ENCODE measurements around the gene THADA. TPM values are rescaled to one million over a fixed set of nuclear protein-coding genes. Genes with fewer than 3 reads are reported as not detected.

THADA gene
- total RNA-seq, 1 donor from 2014 or later: 50.6 TPM

DNA sequence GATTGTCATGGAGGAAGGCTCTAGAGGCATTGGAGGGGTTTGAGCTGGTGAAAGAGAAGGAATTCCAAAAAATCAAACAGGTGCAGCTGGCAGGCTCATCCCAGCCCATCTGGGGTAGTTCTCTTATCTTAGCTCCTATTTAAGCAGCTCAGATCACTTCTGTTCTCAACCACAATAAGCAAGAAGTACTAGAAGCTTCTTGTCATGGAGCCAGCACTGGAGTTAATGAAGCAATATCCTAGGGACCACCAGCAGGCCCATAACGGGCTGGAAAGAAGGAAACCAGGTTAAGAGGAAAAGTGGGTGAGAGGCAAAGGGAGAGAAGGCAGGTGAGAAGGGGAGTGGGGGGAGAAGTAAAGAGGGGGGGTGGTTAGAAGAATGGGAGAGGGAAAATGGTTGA lies 268.7 kb downstream of the THADA start:
- H3K27me3 ChIP-seq (ENCODE audit: control insufficient read depth in 3 of 3, insufficient read depth in 3 of 3, low read length in 3 of 3): no peaks in the 10 kb centered on the region
- no peaks in the 10 kb centered on the region for H3K9me3 ChIP-seq (ENCODE audit: control insufficient read depth in 3 of 3, low read length in 3 of 3)
- no peaks in the 10 kb centered on the region for H3K36me3 ChIP-seq (ENCODE audit: control insufficient read depth in 3 of 3, insufficient read depth in 3 of 3, low read length in 3 of 3)
- peak overlapping the region; percentile 9 for H3K27ac ChIP-seq (ENCODE audit: low read depth, low read length)
- no peak overlapping the region for H3K9ac ChIP-seq (ENCODE audit: low read depth in 1 of 3, low read length in 3 of 3)
- peaks cover 35 to 52% (median 45%) of the 10 kb centered on the region in 3 donors for H3K4me1 ChIP-seq (ENCODE audit: control insufficient read depth in 3 of 3, insufficient read depth in 3 of 3, low read length in 3 of 3)
- H3K4me3 ChIP-seq (ENCODE audit: low read length in 3 of 3): no peak overlapping the region

DNA sequence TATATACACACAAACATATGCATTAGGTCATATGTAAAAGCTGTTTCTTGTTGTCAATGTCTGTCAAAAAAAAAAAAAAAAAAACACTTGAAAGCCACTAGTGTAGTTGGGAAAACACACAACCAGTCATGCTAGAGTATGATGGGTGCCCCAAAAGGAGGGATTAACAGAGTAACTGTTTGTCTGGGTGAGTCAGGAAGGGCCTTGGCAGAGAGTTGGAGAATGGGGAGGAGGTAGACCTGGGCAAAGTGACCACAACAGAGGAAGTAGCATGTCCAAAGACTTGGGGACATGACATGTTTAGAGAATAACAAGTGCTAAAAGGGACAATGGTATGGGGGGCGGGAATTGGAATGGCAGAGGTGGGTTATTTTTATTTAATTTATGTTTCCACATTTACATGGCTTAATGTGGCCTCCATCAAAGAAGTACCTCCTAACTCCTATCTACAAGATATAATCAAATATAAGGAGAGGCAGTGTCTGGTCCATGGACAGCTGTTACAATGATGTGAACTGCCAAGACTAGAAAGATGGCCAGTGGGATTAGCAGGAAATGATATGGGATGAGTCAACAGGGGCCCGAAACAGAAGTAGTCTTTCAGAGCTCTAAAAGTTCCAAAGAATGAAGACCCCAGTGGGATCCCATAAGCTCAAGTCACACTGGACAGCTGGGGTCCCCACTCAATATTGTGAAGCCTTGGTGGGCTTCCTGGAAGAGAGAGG lies 269.6 kb downstream of the THADA start:
- Histone ChIP-seq H3K4me3 (ENCODE audit: low read length in 3 of 3) (no peak overlapping the region), H3K4me1 (ENCODE audit: control insufficient read depth in 3 of 3, insufficient read depth in 3 of 3, low read length in 3 of 3) (peaks cover 29 to 44% (median 39%) of the 10 kb centered on the region in 3 donors), H3K27me3 (ENCODE audit: control insufficient read depth in 3 of 3, insufficient read depth in 3 of 3, low read length in 3 of 3) (no peaks in the 10 kb centered on the region), H3K36me3 (ENCODE audit: control insufficient read depth in 3 of 3, insufficient read depth in 3 of 3, low read length in 3 of 3) (no peaks in the 10 kb centered on the region), H3K9ac (ENCODE audit: low read depth in 1 of 3, low read length in 3 of 3) (no peak overlapping the region), H3K9me3 (ENCODE audit: control insufficient read depth in 3 of 3, low read length in 3 of 3) (no peaks in the 10 kb centered on the region), H3K27ac (ENCODE audit: low read depth, low read length) (no peak overlapping the region)

DNA sequence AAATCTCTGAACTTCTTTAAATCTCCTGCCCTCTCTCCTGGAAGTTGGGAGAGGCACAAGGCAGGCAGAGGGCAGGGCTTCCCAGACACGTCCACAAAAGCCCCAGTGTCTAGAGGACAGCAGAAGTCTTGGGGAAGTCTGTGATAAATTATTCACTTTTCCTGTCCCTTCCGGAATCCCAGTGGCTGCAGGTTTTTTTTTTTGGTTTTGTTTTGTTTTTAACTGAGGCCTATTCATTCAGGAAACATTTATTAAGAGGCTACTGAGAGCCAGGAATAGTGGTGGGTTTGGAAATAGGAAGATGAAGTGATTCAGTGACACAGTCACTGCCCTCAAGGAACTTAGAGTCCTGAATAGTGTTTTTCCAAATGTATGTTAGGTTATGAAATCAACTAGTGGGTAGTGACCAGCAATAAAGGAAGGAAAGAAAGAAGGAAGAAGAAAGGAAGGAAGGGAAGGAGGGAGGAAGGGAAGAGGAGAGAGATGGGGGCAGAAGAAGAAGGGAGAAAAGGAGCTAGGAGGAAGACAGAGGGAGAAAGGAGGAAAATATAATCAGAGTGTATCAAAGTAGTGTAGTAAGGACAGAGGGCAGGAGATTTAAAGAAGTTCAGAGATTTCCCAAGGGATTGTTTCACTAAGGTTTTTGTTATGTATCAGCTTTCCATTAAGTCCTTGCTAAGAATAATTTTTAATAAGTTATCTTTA lies 270.6 kb downstream of the THADA start:
- H3K4me1 ChIP-seq (ENCODE audit: control insufficient read depth in 3 of 3, insufficient read depth in 3 of 3, low read length in 3 of 3): peaks cover 25 to 34% (median 30%) of the 10 kb centered on the region in 3 donors
- H3K27ac ChIP-seq (ENCODE audit: low read depth, low read length): peak overlapping the region; percentile 33
- no peaks in the 10 kb centered on the region for H3K36me3 ChIP-seq (ENCODE audit: control insufficient read depth in 3 of 3, insufficient read depth in 3 of 3, low read length in 3 of 3)
- H3K4me3 ChIP-seq (ENCODE audit: low read length in 3 of 3): no peak overlapping the region
- H3K27me3 ChIP-seq (ENCODE audit: control insufficient read depth in 3 of 3, insufficient read depth in 3 of 3, low read length in 3 of 3): no peaks in the 10 kb centered on the region
- H3K9me3 ChIP-seq (ENCODE audit: control insufficient read depth in 3 of 3, low read length in 3 of 3): no peaks in the 10 kb centered on the region
- no peak overlapping the region for H3K9ac ChIP-seq (ENCODE audit: low read depth in 1 of 3, low read length in 3 of 3)

DNA sequence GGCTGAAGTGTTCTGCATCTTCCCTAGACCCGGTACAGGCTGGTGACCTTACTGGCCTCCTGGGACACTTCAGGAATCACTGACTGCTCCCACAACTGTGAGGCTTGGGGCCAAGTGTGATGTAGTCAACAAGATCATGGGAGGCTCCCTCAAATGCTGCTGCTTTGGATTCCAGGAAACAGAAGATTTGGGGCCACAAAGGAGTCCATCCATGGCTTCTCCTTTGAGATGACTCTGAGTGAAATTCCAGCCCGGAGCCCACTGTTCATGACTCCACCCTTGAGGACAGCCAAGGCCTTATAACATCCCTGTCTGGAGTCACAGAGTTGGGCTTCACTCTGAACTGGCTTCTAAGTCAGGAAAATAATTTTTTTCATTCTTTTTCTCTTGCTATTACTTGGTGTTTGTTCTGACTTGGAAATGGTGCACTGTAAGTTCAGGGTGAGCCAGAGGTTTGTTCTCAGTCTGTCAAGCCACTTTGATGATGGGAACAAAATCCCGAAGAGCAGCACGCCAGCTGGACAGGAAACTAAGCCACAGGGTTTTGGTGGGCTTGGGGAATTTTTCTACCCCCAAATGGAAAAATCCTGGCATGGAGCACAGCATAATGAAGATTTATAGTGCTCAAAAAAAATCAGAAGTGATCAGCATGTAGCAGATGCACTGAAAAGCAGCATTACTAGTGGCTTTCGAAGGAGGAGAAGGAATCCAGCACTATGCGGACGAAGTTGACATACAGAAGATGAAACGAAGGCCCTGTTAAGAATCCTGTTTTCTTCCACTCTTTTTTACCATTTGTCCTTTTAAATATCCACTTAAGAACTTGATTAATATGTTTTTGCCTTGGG lies 271.4 kb downstream of the THADA start:
- H3K27ac ChIP-seq (ENCODE audit: low read depth, low read length): peak overlapping the region; percentile 33
- peaks cover 17 to 27% (median 23%) of the 10 kb centered on the region in 3 donors for H3K4me1 ChIP-seq (ENCODE audit: control insufficient read depth in 3 of 3, insufficient read depth in 3 of 3, low read length in 3 of 3)
- no peak overlapping the region for H3K9ac ChIP-seq (ENCODE audit: low read depth in 1 of 3, low read length in 3 of 3)
- H3K36me3 ChIP-seq (ENCODE audit: control insufficient read depth in 3 of 3, insufficient read depth in 3 of 3, low read length in 3 of 3): no peaks in the 10 kb centered on the region
- H3K27me3 ChIP-seq (ENCODE audit: control insufficient read depth in 3 of 3, insufficient read depth in 3 of 3, low read length in 3 of 3): no peaks in the 10 kb centered on the region
- H3K4me3 ChIP-seq (ENCODE audit: low read length in 3 of 3): no peak overlapping the region
- no peaks in the 10 kb centered on the region for H3K9me3 ChIP-seq (ENCODE audit: control insufficient read depth in 3 of 3, low read length in 3 of 3)

DNA sequence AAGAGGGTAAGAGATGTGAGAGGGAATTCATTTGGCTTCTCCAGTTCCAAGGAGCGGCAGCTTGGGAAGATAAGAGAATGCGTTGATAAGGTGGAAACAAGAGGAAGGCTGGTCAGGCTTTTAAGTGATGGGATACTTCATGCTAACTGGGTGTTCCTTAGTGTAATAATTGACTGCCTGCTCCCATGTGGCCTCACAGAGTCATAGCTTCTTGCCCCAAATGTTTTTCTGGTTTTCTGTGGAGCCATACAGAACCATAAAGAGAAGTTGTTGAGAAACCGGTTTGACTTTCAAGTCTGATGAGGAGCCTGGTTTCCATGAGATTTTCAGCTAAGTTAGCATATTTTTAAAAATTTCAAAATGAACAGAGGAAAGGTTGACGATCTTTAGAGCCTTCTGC lies 272.0 kb downstream of the THADA start:
- Histone ChIP-seq H3K9me3 (ENCODE audit: control insufficient read depth in 3 of 3, low read length in 3 of 3) (no peaks in the 10 kb centered on the region), H3K27me3 (ENCODE audit: control insufficient read depth in 3 of 3, insufficient read depth in 3 of 3, low read length in 3 of 3) (no peaks in the 10 kb centered on the region), H3K36me3 (ENCODE audit: control insufficient read depth in 3 of 3, insufficient read depth in 3 of 3, low read length in 3 of 3) (peaks cover 0 to 3% (median 0%) of the 10 kb centered on the region in 3 donors), H3K4me3 (ENCODE audit: low read length in 3 of 3) (peak overlapping the region in 1 of 3 donors; percentile 5), H3K4me1 (ENCODE audit: control insufficient read depth in 3 of 3, insufficient read depth in 3 of 3, low read length in 3 of 3) (peaks cover 17 to 24% (median 21%) of the 10 kb centered on the region in 3 donors), H3K27ac (ENCODE audit: low read depth, low read length) (peak overlapping the region; percentile 33), H3K9ac (ENCODE audit: low read depth in 1 of 3, low read length in 3 of 3) (no peak overlapping the region)

DNA sequence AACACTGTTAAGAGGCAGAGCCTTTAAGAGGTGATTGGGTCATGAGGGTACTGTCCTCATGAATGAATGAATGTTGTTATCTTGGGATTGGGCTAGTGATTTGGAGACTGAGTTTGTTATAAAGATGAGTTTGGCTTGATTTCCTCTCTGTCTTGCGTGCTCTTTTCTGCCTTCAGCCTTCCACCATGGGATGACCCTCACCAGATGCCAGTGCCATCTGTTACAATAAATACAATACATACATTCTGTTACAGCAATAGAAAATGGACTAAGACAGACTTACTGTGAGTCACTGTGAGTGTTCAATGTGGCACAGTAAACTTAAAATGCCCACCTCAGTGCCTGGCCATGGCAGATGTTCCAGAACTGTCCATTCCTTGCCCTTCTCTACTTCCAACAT lies 274.4 kb downstream of the THADA start:
- Histone ChIP-seq H3K27me3 (ENCODE audit: control insufficient read depth in 3 of 3, insufficient read depth in 3 of 3, low read length in 3 of 3) (no peaks in the 10 kb centered on the region), H3K27ac (ENCODE audit: low read depth, low read length) (no peak overlapping the region), H3K4me3 (ENCODE audit: low read length in 3 of 3) (no peak overlapping the region), H3K36me3 (ENCODE audit: control insufficient read depth in 3 of 3, insufficient read depth in 3 of 3, low read length in 3 of 3) (peaks cover 0 to 3% (median 0%) of the 10 kb centered on the region in 3 donors), H3K9ac (ENCODE audit: low read depth in 1 of 3, low read length in 3 of 3) (no peak overlapping the region), H3K4me1 (ENCODE audit: control insufficient read depth in 3 of 3, insufficient read depth in 3 of 3, low read length in 3 of 3) (peaks cover 4 to 12% (median 8%) of the 10 kb centered on the region in 3 donors), H3K9me3 (ENCODE audit: control insufficient read depth in 3 of 3, low read length in 3 of 3) (no peaks in the 10 kb centered on the region)

DNA sequence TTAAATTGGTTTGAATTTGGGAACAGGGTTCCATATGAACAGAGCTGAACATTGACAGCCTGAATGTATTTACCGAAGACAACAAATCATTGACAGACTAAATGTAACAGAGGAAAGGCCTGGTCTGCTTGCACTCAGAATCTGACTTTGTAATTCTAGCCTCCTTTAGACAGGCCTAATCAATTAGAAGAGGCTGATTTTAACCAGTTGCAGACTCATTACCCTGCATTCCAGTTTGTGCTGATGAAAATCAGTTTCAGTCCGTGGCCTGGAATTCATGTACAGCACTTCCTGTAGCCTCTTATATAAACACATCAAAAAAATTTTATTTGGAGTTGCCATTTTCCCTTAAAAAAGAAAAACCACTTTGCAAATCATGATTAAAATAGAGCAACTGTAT lies 276.3 kb downstream of the THADA start:
- Histone ChIP-seq H3K27me3 (ENCODE audit: control insufficient read depth in 3 of 3, insufficient read depth in 3 of 3, low read length in 3 of 3) (no peaks in the 10 kb centered on the region), H3K9ac (ENCODE audit: low read depth in 1 of 3, low read length in 3 of 3) (no peak overlapping the region), H3K9me3 (ENCODE audit: control insufficient read depth in 3 of 3, low read length in 3 of 3) (no peaks in the 10 kb centered on the region), H3K36me3 (ENCODE audit: control insufficient read depth in 3 of 3, insufficient read depth in 3 of 3, low read length in 3 of 3) (peaks cover 0 to 3% (median 0%) of the 10 kb centered on the region in 3 donors), H3K27ac (ENCODE audit: low read depth, low read length) (no peak overlapping the region), H3K4me1 (ENCODE audit: control insufficient read depth in 3 of 3, insufficient read depth in 3 of 3, low read length in 3 of 3) (peaks cover 0 to 11% (median 4%) of the 10 kb centered on the region in 3 donors), H3K4me3 (ENCODE audit: low read length in 3 of 3) (no peak overlapping the region)

DNA sequence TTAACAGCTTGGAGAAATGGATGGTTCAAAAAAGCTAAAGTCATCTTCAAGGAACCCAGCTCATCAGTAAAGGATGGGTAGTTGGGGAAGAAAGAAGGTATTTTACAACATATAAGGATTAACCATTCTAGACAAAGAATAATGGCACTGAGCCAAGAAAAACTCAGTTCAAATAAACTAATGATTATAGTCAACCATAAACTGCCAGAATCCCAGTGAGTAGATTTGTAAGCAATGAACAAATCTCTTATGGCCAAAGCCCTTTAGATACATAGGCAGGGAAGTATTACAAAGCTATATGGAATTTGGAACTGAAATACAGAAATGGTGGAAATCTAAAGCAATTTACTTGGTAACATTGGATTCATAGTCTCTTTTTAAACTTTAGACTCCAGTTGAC lies 277.0 kb downstream of the THADA start:
- Histone ChIP-seq H3K4me3 (ENCODE audit: low read length in 3 of 3) (no peak overlapping the region), H3K9me3 (ENCODE audit: control insufficient read depth in 3 of 3, low read length in 3 of 3) (no peaks in the 10 kb centered on the region), H3K27me3 (ENCODE audit: control insufficient read depth in 3 of 3, insufficient read depth in 3 of 3, low read length in 3 of 3) (no peaks in the 10 kb centered on the region), H3K27ac (ENCODE audit: low read depth, low read length) (no peak overlapping the region), H3K4me1 (ENCODE audit: control insufficient read depth in 3 of 3, insufficient read depth in 3 of 3, low read length in 3 of 3) (peaks cover under 1 to 8% (median 3%) of the 10 kb centered on the region in 3 donors), H3K9ac (ENCODE audit: low read depth in 1 of 3, low read length in 3 of 3) (no peak overlapping the region), H3K36me3 (ENCODE audit: control insufficient read depth in 3 of 3, insufficient read depth in 3 of 3, low read length in 3 of 3) (peaks cover 0 to 3% (median 0%) of the 10 kb centered on the region in 3 donors)

DNA sequence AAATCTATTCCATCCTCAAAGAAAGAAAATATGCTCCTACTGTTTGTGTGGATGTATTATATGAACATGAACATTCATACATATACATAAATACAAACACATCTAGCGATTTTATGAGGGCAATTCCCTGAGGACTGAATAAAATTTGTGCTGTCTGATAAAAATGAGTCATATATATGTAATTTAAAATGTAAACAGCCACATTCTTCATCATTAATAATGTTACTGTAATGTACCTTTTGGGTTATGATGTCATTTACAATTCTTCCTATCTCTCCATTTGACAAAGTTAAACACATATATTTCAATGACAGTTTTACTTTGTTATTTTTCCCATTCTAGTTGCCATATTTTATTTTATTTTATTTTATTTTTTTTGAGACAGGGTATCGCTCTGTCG lies 278.2 kb downstream of the THADA start:
- Histone ChIP-seq H3K27ac (ENCODE audit: low read depth, low read length) (no peak overlapping the region), H3K36me3 (ENCODE audit: control insufficient read depth in 3 of 3, insufficient read depth in 3 of 3, low read length in 3 of 3) (peaks cover 0 to 3% (median 0%) of the 10 kb centered on the region in 3 donors), H3K27me3 (ENCODE audit: control insufficient read depth in 3 of 3, insufficient read depth in 3 of 3, low read length in 3 of 3) (no peaks in the 10 kb centered on the region), H3K4me3 (ENCODE audit: low read length in 3 of 3) (no peak overlapping the region), H3K4me1 (ENCODE audit: control insufficient read depth in 3 of 3, insufficient read depth in 3 of 3, low read length in 3 of 3) (peaks cover 9 to 14% (median 13%) of the 10 kb centered on the region in 3 donors), H3K9ac (ENCODE audit: low read depth in 1 of 3, low read length in 3 of 3) (no peak overlapping the region), H3K9me3 (ENCODE audit: control insufficient read depth in 3 of 3, low read length in 3 of 3) (no peaks in the 10 kb centered on the region)

Measured in skeletal muscle tissue (tissue), 4 donors.